ENCODE results near the gene SYT7. TPM values are rescaled to one million over a fixed set of nuclear protein-coding genes. Genes with fewer than 3 reads are reported as not detected.

SYT7 gene
- total and polyA plus RNA-seq, 2 of the 8 experiments (the other 6 are each of a cell fraction or from before 2014, with no cell fraction given), result 9.6 to 10.5 TPM

GRCh38 chr11:61532134-61533038, 48.5 kb downstream of the SYT7 start:
- Histone ChIP-seq H3K56ac (replicated peaks; ENCODE audit: insufficient read length, low read depth, low read length) (no peak overlapping the region), H3K4me2 (ENCODE audit: insufficient read depth in 1 of 2, low read depth in 2 of 2, low read length in 2 of 2) (no peak overlapping the region), H3K23me2 (ENCODE audit: low read depth, low read length) (no peaks in the 10 kb centered on the region), H2BK20ac (ENCODE audit: low read length) (no peak overlapping the region), H3K14ac (ENCODE audit: insufficient read length) (no peak overlapping the region), H2AK5ac (ENCODE audit: low read depth, low read length) (peak overlapping the region; percentile 48; the same call in 1 of the 2 replicates), H3K36me3 (ENCODE audit: control insufficient read depth in 2 of 4, insufficient read depth in 4 of 4, low read length in 3 of 4) (no peaks in the 10 kb centered on the region), H2BK120ac (replicated peaks; ENCODE audit: low read depth, low read length) (no peak overlapping the region), H3K79me2 (ENCODE audit: control insufficient read depth in 1 of 2, insufficient read depth in 2 of 2, low read length in 2 of 2) (no peaks in the 10 kb centered on the region), H3K27ac (ENCODE audit: low read depth, low read length) (no peak overlapping the region), H2BK12ac (ENCODE audit: low read depth, low read length) (no peak overlapping the region), H4K8ac (ENCODE audit: extremely low read depth, insufficient read depth, low read length) (no peak overlapping the region), H4K91ac (replicated peaks; ENCODE audit: insufficient read length, low read length) (no peak overlapping the region), H2BK15ac (ENCODE audit: low read length) (no peak overlapping the region), H3K9ac (replicated peaks in 1 of 4; ENCODE audit: extremely low read depth in 1 of 4, low read depth in 3 of 4, low read length in 3 of 4) (no peak overlapping the region), H2AFZ (ENCODE audit: low read length) (no peak overlapping the region), H3K18ac (ENCODE audit: extremely low read depth, low read length) (no peak overlapping the region), H3K4me1 (replicated peaks in 1 of 4; ENCODE audit: control insufficient read depth in 3 of 4, insufficient read depth in 4 of 4, low read length in 3 of 4) (peaks cover 0 to 11% (median 4%) of the 10 kb centered on the region in 4 experiments; a peak in 5 of 7 replicates), H3K4me3 (ENCODE audit: extremely low read depth in 1 of 4, insufficient read depth in 2 of 4, low read depth in 3 of 4, low read length in 4 of 4) (no peak overlapping the region), H2BK5ac (ENCODE audit: low read depth, low read length) (no peak overlapping the region), H4K5ac (ENCODE audit: insufficient read length, low read depth, low read length) (no peak overlapping the region), H3K27me3 (replicated peaks in 1 of 4; ENCODE audit: control insufficient read depth in 3 of 4, extremely low read depth in 1 of 4, insufficient read depth in 3 of 4, low read length in 3 of 4) (no peaks in the 10 kb centered on the region), H3K79me1 (ENCODE audit: low read depth, low read length) (no peaks in the 10 kb centered on the region), H3K9me3 (ENCODE audit: insufficient read depth in 2 of 2, low read depth in 1 of 2, low read length in 1 of 2) (no peaks in the 10 kb centered on the region), H3K23ac (ENCODE audit: insufficient read length) (no peak overlapping the region), H3K4ac (replicated peaks; ENCODE audit: insufficient read length, low read depth, low read length) (no peak overlapping the region), H4K20me1 (replicated peaks in 1 of 2; ENCODE audit: control insufficient read depth in 1 of 2, insufficient read depth in 2 of 2, low read length in 2 of 2) (peaks cover 0 to 3% of the 10 kb centered on the region in 2 experiments)
- DNase-seq (ENCODE audit: low read depth in 1 of 2, low spot score in 2 of 2) (peak in 1 of 2 experiments; percentile 90), FAIRE-seq (peak; percentile 24)
- ChIA-PET CTCF (ENCODE audit: partially characterized antibody) (interaction anchor here (0.5 to 40.4 kb wide), 35 partner anchors 10 to 256 kb away, joined by 3 to 2106 read pairs (median 4); a partner anchor contains a TSS), POLR2A (ENCODE audit: partially characterized antibody) (interaction anchor here (0.5 to 2.0 kb wide), 5 partner anchors 10 to 85 kb away, joined by 3 to 5 read pairs (median 3); no protein-coding TSS in a partner anchor)
- WGBS, 2 experiments (ENCODE audit: extremely low coverage in 1 of 2, insufficient coverage in 1 of 2, insufficient read length in 1 of 2, insufficient replicate concordance in 2 of 2, low coverage in 1 of 2, low lambda C conversion rate in 2 of 2, missing lambda C conversion rate in 1 of 2), result 94% methylated on average over 10 of the region's 10 CpGs; no CpG with 5 or more reads in 1 of the 2 experiments
- peak; percentile 50; the same call in 1 of the 2 replicates for TF ChIP-seq YY1 (IDR thresholded peaks at IDR 0.05; ENCODE audit: low read depth, low read length)
- TF ChIP-seq JUND (IDR thresholded peaks at IDR 0.05; ENCODE audit: low read length), result 0 out of 2 replicates have a peak, but pooled peaks have one; percentile 47
- peak; percentile 45; the same call in 1 of the 2 replicates for TF ChIP-seq GABPA (IDR thresholded peaks at IDR 0.05; ENCODE audit: borderline replicate concordance, insufficient read depth, low read length)
- TF ChIP-seq SP4 (IDR thresholded peaks at IDR 0.05; ENCODE audit: low read length), result no peak
- TF ChIP-seq CTCF (IDR thresholded peaks at IDR 0.05; ENCODE audit: control extremely low read depth in 1 of 3, insufficient read depth in 1 of 3, low read depth in 1 of 3, low read length in 3 of 3), result peak in 2 of 3 experiments; percentile 89 to 94; a peak in 3 of 4 replicates
- TF ChIP-seq RAD21 (IDR thresholded peaks at IDR 0.05 in 1 of 2, conservative IDR thresholded peaks at IDR 0.05 in 1 of 2; ENCODE audit: low read depth in 2 of 2, low read length in 2 of 2), result peak; percentile 69 to 81

All from H1 (cell line).